Measurements from ENCODE around the gene UGT1A10. TPM values are rescaled to one million over a fixed set of nuclear protein-coding genes. Genes with fewer than 3 reads are reported as not detected.

UGT1A10 gene
- total RNA-seq, 1 donor = not detected

DNA sequence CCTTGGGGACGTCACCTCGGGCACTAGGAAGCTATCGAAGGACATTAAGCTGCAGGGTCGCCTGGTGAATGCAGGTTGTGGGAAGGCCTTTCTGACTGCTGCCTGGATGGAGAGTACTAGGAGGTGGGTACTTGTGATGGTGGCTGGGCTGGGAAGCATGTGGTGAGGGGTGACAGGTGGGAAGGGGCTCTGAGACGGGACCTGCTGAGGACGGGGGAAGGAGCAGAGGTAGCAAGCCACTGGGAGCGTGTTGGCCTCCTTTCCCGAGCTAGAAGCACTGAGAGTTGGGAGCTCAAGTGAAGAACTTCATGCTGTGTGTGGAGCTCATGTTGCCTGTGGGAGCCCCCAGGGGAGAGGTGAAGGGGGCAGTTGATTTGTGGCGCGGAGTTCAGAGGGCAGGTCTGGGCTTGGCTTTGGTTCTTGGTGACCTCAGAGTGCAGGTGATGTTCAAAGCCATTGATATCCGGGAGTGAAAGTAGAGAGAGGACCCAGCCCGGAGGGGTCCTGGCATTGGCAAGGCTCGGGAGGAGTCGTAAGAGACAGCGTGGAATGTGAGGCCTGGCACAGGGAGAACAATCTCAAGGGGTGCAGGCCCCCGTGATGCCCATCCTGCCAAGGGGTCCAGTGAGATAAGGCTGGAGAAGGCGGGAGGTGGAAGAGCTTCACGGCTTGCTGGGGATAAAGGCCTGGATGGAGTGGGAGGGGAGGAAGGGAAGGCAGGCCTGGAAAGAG lies 155.1 kb downstream of the UGT1A10 start:
- TF ChIP-seq CTCF (IDR thresholded peaks at IDR 0.05; ENCODE audit: insufficient read depth, low read depth, low read length) = no peak
- DNase-seq (ENCODE audit: low read depth) = no peak

GRCh38 chr2:233791883-233792329 lies 155.7 kb downstream of the UGT1A10 start:
- H3K4me3 ChIP-seq (ENCODE audit: low read depth, low read length) = no peak overlapping the region
- no peak for DNase-seq (ENCODE audit: low read depth)
- no peak for TF ChIP-seq CTCF (IDR thresholded peaks at IDR 0.05; ENCODE audit: insufficient read depth, low read depth, low read length)

More for the DNA sequence above, 155.1 kb downstream of the UGT1A10 start:
- H3K4me3 ChIP-seq (ENCODE audit: low read depth, low read length) = no peak overlapping the region

GRCh38 chr2:233792720-233793119 lies 156.5 kb downstream of the UGT1A10 start:
- H3K4me3 ChIP-seq (ENCODE audit: low read depth, low read length) = no peak overlapping the region
- TF ChIP-seq CTCF (IDR thresholded peaks at IDR 0.05; ENCODE audit: insufficient read depth, low read depth, low read length) = no peak
- no peak for DNase-seq (ENCODE audit: low read depth)

DNA sequence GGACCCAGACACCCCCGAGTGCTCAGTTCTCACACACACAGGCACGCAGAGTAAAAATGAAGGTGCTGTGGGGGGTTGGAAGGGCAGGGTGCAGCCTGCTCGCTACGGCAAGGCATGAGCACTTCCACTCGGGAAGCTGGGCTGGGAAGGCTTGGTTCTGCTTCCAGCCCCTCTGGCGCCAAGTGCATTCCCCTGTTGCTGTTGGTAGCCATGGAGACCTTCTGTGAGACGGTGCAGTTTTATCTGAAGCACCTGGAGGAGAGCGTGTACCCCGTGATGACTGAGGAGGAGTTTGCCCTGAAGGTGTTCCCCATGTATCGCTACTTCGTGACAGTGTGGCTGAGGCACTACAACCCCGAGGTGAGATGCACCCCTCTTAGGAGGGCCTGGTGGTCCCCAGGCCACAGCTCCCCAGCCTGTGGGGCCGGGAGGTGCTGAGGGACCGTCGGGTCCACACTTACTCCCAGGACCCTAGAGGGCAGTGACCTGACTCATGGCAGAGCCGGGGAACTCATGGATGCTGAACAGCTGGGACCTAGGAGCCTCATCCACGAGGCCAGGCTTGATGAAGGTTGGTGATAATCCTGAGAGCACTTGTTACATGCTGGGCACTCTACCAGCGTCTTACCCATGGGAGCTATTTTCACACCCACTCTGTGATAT lies 157.3 kb downstream of the UGT1A10 start:
- no peak for DNase-seq (ENCODE audit: low read depth)
- H3K4me3 ChIP-seq (ENCODE audit: low read depth, low read length) = no peak overlapping the region
- no peak for TF ChIP-seq CTCF (IDR thresholded peaks at IDR 0.05; ENCODE audit: insufficient read depth, low read depth, low read length)

DNA sequence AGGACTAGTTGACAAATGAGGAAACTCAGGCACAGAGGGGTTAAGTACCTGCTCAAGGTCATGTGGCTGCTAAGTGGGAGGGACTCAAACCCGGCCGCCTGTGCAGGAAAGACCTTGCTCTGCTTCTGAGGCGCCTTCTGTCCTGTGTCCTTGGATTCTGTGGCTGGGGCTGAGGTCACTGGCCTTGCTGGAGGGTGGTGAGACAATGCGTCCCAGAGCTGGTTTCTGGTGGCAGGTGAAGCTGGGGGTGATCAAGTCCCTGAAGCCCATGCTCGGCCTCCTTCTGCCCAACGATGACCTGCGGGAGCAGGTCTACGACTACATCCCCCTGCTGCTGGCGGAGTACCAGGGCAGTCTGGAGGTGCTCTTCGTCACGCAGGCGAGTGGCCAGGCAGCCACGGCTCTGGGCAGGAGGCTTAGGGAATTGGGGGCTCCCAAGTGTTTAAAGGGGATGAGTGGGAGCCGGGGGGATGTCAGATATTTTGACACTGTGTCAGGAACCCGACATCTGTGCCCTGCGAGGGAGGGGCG lies 157.9 kb downstream of the UGT1A10 start:
- H3K4me3 ChIP-seq (ENCODE audit: low read depth, low read length) = no peak overlapping the region
- DNase-seq (ENCODE audit: low read depth) = no peak
- no peak for TF ChIP-seq CTCF (IDR thresholded peaks at IDR 0.05; ENCODE audit: insufficient read depth, low read depth, low read length)

- no peak for DNase-seq (ENCODE audit: low read depth)
- TF ChIP-seq CTCF (IDR thresholded peaks at IDR 0.05; ENCODE audit: insufficient read depth, low read depth, low read length) = no peak
- H3K4me3 ChIP-seq (ENCODE audit: low read depth, low read length) = no peak overlapping the region
Observed at GRCh38 chr2:233795735-233796171, 159.5 kb downstream of the UGT1A10 start.
